HG02759 (cell line): ENCODE data around the gene PRKCZ.

Experiments
- ATAC-seq: cut with Tn5 transposase; IDR thresholded peaks from one replicate; pipeline ENCODE4 v1.9.1; 2021; ENCODE audit warnings: mild to moderate bottlenecking, moderate library complexity; ENCODE audit not compliant: unreplicated experiment

Gene PRKCZ

DNA sequence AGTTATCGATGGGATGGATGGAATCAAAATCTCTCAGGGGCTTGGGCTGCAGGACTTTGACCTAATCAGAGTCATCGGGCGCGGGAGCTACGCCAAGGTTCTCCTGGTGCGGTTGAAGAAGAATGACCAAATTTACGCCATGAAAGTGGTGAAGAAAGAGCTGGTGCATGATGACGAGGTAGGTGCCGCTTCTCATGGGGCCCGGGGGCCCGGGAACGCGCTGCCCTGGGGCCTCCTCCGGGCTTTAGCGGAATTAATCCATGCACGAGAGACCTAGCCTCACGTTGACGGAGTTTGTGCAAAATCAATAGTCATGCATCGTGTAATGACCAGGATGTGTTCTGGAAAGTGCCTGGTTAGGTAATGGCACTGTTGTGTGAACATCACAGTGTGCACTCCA lies 100.6 kb downstream of the PRKCZ start:
- ATAC-seq: no peak

DNA sequence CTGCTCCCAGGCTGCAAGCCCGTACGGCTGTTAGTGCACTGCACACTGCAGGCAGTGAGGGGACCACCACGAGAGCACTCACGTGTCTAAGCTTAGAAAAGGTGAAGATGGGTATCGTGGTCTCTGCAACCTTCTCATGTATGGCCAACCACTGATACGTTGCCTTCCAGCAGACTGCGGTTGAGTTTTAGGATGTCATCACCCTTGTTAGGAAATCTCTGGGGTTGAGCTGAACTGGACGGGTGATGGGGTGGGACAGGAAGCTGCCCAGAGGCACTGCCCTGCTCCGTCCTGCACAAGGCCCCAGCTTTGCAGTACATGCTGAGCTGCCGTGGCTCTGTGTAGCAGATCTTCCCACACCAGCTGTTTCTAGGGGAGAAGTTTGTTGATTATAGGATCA lies 101.0 kb downstream of the PRKCZ start:
- ATAC-seq: no peak

- no peak for ATAC-seq
Observed at GRCh38 chr1:2151911-2152310, 101.7 kb downstream of the PRKCZ start.

GRCh38 chr1:2152954-2153353 lies 102.7 kb downstream of the PRKCZ start:
- ATAC-seq: no peak

- no peak for ATAC-seq
Observed at GRCh38 chr1:2154022-2154421, 103.8 kb downstream of the PRKCZ start.

DNA sequence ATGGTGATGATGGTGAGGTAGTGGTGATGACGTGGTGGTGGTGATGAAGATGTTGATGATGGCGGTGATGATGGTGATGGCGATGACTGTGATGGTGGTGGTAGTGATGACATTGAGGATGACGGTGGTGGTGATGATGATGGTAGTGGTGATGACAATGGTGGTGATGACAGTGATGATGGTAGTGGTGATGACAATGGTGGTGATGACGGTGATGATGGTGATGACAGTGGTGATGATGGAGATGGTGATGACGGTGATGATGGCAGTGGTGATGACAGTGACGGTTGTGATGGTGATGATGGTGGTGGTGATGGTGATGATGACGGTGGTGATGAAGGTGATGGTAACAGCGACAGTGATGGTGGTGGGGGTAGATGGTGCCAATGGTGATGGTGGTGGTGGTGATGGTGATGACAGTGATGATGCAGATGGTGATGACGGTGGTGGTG lies 105.0 kb downstream of the PRKCZ start:
- ATAC-seq: no peak

DNA sequence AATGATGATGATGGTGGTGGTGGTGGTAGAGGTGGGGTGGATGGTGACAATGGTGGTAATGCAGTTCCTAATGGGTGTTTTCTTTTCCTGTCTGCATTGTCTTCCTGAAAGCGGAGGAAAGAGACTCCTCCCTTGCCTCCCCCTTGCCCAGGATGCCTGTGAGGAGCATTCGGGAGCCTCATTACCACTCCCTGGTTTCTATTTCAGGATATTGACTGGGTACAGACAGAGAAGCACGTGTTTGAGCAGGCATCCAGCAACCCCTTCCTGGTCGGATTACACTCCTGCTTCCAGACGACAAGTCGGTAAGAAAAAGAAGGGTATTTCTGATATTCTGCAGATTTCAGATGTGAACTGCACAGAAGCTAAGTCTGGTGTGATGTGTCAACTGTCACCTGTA lies 105.6 kb downstream of the PRKCZ start:
- ATAC-seq: no peak

DNA sequence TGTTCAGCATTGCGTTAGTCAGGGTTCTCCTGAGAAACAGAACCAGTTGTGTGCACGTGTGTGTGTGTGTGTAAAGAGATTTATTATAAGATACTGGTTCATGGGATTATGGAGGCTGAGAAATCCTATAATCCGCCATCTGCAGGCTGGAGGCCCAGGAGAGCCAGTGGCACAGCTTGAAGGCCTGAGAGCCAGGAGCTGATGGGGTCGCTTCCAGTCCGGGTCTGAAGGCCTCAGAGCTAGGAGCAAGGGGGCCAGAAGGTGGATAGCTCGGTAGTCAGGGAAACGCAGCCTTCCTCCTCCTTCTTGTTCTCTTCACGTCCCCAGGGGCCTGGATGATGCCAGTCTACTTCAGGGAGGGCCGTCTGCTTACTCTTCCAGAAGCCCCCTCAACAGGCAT lies 106.7 kb downstream of the PRKCZ start:
- ATAC-seq: no peak

DNA sequence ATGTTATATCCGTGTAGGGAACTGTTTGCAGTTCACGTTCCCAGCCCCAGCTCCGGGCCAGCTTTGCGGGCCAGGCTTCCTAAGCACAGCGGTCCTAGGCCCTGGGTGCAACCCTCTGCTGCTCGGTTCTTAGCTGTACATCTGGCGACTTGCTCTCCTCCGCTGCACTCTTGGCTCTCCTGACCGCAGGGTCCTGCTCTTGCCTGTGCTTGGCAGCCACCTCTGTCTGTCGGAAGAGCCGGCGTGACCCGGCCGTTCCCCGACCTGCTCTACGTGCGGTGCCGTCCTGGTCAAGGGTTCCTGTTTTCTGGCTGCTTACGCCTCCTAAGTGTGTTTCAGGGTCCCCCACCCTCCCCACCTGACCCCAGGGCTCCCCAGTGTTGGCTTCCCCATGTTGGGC lies 107.6 kb downstream of the PRKCZ start:
- ATAC-seq: no peak

DNA sequence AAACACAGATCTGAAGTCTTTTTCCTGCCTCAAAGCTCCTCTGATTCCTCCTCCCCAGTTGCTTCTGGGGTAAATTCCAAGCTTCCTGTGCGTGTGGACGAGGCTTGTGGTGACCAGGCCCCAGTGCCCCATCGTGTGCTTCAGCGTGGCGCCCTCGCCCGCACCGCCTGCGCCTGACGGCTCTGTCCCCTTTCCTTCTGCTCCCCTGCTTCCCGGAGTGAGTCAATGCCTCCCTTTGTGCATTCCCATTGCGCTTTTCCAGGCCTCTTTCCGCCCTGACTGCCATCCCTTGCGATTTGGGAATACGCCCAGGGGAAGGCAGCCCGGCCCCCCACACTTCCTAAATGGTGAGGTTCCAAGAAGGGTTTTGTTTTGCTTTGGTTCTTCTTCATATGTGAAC lies 108.1 kb downstream of the PRKCZ start:
- no peak for ATAC-seq

DNA sequence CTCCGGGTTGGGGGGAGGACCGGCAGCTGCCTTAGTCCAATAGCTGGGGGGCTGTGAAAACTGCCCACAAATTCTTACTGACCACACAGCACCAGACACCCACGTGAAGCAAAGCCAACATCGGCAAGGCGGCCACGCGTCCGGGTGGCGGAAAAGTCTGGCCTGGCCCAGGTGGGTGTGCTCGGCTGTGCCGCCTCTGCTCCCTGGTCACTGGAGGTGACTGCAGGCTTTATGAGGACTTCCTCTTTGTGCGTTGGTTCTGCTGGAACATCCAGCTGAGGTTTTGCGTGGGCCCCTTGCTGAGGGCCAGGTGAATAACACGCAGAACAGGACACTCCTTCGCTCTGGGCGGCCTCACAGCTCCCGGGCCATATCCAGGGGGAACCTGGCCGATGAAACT lies 108.9 kb downstream of the PRKCZ start:
- ATAC-seq: no peak

- ATAC-seq: no peak
Observed at GRCh38 chr1:2160451-2161300, 110.5 kb downstream of the PRKCZ start.

DNA sequence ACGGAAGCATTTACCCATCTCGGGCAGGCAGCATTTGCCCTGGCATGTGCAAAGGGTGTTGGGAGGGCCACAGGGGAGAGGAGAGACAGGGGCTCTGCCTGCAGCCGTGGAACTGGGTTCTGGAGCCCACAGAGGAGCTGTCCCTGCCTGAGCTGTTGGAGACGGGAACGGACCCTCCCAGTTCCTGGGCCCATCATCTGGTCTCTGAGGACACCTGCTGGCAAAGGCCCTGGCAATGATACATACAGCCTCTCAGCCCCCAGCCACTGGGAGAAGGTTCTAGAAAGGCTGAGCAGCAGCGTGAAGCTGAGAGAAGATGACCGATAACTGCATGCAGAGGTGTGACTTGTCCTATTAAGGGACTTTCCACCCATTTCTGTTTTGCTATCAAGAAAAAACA lies 113.0 kb downstream of the PRKCZ start:
- no peak for ATAC-seq

DNA sequence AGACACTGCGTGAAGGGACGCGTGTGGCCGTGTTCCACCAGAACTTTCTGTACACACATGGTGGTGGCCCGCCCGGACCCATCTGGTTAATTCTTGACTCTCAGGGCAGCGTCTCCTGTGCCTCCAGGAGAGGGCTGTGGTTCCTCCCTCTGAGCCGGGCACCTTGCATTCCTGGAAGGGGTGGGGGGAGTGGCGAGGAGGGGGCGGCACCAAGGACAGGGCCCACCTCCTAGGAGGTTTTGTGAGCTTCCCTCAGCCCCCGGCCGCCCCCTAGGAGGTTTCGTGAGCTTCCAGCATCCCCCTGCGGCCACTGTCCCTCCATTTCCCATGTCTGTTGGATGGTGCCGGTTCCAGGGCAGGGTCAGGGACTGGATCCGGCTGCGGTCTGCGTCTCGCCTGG lies 115.4 kb downstream of the PRKCZ start:
- no peak for ATAC-seq

- ATAC-seq: no peak
Observed at GRCh38 chr1:2166254-2166653, 116.0 kb downstream of the PRKCZ start.

GRCh38 chr1:2166695-2167094 lies 116.5 kb downstream of the PRKCZ start:
- ATAC-seq: no peak

- no peak for ATAC-seq
Observed at GRCh38 chr1:2168090-2168489, 117.9 kb downstream of the PRKCZ start.

- ATAC-seq: no peak
Observed at GRCh38 chr1:2168535-2168934, 118.3 kb downstream of the PRKCZ start.

GRCh38 chr1:2169200-2169836 lies 119.1 kb downstream of the PRKCZ start:
- no peak for ATAC-seq

GRCh38 chr1:2170211-2170610 lies 120.0 kb downstream of the PRKCZ start:
- ATAC-seq: no peak

GRCh38 chr1:2172012-2172411 lies 121.8 kb downstream of the PRKCZ start:
- no peak for ATAC-seq

DNA sequence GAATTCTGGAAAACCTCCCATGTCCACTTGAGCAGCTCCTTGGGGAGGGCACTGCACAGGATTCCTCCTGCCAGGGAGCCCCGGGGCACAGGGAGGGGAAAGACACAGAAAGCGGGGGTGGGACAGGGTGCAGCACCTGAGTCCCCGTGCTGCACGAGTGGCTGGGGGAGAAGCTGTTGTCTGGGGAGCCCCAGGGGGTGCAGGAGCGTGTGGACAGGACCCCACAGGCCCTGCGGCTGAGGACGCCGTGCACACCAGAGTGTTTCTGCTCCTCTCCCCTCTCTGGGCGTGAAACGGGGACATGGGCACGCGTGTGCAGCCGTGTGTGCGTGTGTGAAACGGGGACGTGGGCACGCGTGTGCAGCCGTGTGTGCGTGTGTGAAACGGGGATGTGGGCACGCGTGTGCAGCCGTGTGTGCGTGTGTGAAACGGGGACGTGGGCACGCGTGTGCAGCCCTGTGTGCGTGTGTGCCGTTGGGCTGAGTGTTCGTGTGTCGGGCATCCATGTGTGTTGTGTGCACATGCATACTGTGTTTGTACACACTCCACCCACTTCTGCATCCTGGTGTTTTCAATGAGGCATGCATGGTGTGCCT lies 122.4 kb downstream of the PRKCZ start:
- no peak for ATAC-seq
